Loucy (cell line): ENCODE results near the gene MACROH2A1.

Experiments
- H2AFZ ChIP-seq: fragments of 200-600 bp; sonication (generic); 2 replicates; pipeline ENCODE4 v1.6.0; 2016; ENCODE audit warnings: antibody characterized with exemption, mild to moderate bottlenecking, low read length, moderate library complexity
- H3F3A ChIP-seq: fragments of 200-600 bp; 2 replicates; pipeline ENCODE4 v1.6.0; 2016; ENCODE audit warnings: antibody characterized with exemption, low read depth, mild to moderate bottlenecking
- H3K27me3 ChIP-seq: fragments of 200-600 bp; sonication (generic); 2 replicates; pipeline ENCODE4 v1.6.1; 2014; ENCODE audit warnings: low read length, mild to moderate bottlenecking; ENCODE audit not compliant: insufficient read depth, poor library complexity, severe bottlenecking
- H3K36me3 ChIP-seq: fragments of 200-600 bp; sonication (generic); 2 replicates; pipeline ENCODE4 v1.6.1; 2016; ENCODE audit warnings: low read length; ENCODE audit not compliant: insufficient read depth
- H3K4me1 ChIP-seq: fragments of 200-600 bp; sonication (generic); 2 replicates; pipeline ENCODE4 v1.5.1; 2014; ENCODE audit warnings: low read length, mild to moderate bottlenecking; ENCODE audit not compliant: insufficient read depth, poor library complexity, severe bottlenecking
- H3K4me2 ChIP-seq: fragments of 200-600 bp; sonication (generic); 2 replicates; pipeline ENCODE4 v1.6.0; 2014; ENCODE audit warnings: antibody characterized with exemption, low read length, low read depth, mild to moderate bottlenecking; ENCODE audit not compliant: poor library complexity, severe bottlenecking
- H3K4me3 ChIP-seq: fragments of 200-600 bp; sonication (generic); 2 replicates; pipeline ENCODE4 v1.5.1; 2014; ENCODE audit warnings: low read length, mild to moderate bottlenecking, mixed read lengths; ENCODE audit not compliant: poor library complexity, severe bottlenecking
- H3K79me2 ChIP-seq: fragments of 200-600 bp; sonication (generic); 2 replicates; pipeline ENCODE4 v1.6.1; 2014; ENCODE audit warnings: low read length; ENCODE audit not compliant: insufficient read depth
- H3K9ac ChIP-seq: fragments of 200-600 bp; sonication (generic); 2 replicates; pipeline ENCODE4 v1.6.0; 2014; ENCODE audit warnings: mild to moderate bottlenecking, low read depth, low read length, moderate library complexity; ENCODE audit not compliant: poor library complexity, severe bottlenecking
- H3K9me2 ChIP-seq: fragments of 200-600 bp; sonication (generic); replicated peaks from 2 replicates; pipeline ENCODE4 v1.6.1; 2016; ENCODE audit warnings: low read depth, low read length, mixed read lengths
- H3K9me3 ChIP-seq: fragments of 200-600 bp; sonication (generic); 2 replicates; pipeline ENCODE4 v1.6.1; 2014; ENCODE audit warnings: mild to moderate bottlenecking, antibody characterized with exemption, low read length, low read depth; ENCODE audit not compliant: insufficient read depth
- H4K20me1 ChIP-seq: fragments of 200-600 bp; sonication (generic); 2 replicates; pipeline ENCODE4 v1.6.0; 2014; ENCODE audit warnings: antibody characterized with exemption, low read length, mild to moderate bottlenecking; ENCODE audit not compliant: insufficient read depth, poor library complexity, severe bottlenecking
- EZH2phosphoT487 ChIP-seq: fragments of 200-600 bp; IDR thresholded peaks from 2 replicates; pipeline ENCODE4 v1.6.1; 2018; ENCODE audit warnings: antibody characterized with exemption, mild to moderate bottlenecking, moderate library complexity, borderline replicate concordance
- TF ChIP-seq, protein P1 (sequence below): fragments of 200-600 bp; sonication (generic); conservative IDR thresholded peaks from 2 replicates; pipeline ENCODE4 v1.5.1; 2014; ENCODE audit warnings: mild to moderate bottlenecking, antibody characterized with exemption, low read length

Gene MACROH2A1

DNA sequence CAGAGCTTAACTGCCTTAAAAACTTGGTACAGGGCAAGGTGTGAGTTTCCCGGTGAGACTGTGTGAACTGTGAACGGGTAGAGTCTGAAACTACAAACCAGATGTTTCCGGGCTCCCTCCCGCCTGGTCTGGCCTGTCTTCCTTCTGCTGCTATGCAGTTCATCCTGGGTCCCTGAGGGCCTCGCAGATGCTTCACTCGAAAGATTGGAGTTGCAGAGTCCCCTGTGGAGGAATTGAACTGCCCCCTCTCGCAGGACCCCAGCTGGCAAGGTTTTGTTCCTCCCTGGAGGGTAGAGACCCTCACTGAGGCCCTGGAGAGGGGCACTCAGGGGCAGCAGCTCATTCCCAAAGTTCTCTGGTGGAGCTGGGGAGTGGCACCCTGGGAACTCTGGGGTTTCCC, 47.6 kb upstream of the MACROH2A1 start:
- H3K4me1 ChIP-seq: peaks cover 22% of the 10 kb centered on the region

DNA sequence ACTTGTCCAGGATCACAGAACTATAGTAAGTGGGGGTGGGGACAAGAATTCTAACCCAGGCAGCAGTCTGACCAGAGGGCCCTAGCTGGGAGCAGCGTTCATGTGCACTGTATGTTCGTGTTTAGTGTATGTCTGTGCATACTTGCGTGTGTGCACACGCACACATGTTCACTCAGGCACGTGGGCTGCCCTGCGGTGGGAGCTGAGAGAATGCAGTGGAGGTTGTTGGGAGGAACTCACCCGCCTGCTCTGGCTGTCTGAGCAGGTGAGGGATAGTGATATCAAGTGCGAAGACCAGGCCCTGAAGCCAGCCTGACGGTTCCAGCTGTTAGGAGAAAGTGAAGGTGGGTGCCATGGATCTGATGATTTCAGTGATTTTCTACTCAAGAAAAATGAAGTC, 47.2 kb upstream of the MACROH2A1 start:
- H4K20me1 ChIP-seq: no peaks in the 10 kb centered on the region
- no peak overlapping the region for H3K4me3 ChIP-seq
- H2AFZ ChIP-seq: no peak overlapping the region
- H3F3A ChIP-seq: no peaks in the 10 kb centered on the region
- no peak overlapping the region for H3K9ac ChIP-seq
- H3K27me3 ChIP-seq: no peaks in the 10 kb centered on the region
- TF ChIP-seq, protein P1, sequence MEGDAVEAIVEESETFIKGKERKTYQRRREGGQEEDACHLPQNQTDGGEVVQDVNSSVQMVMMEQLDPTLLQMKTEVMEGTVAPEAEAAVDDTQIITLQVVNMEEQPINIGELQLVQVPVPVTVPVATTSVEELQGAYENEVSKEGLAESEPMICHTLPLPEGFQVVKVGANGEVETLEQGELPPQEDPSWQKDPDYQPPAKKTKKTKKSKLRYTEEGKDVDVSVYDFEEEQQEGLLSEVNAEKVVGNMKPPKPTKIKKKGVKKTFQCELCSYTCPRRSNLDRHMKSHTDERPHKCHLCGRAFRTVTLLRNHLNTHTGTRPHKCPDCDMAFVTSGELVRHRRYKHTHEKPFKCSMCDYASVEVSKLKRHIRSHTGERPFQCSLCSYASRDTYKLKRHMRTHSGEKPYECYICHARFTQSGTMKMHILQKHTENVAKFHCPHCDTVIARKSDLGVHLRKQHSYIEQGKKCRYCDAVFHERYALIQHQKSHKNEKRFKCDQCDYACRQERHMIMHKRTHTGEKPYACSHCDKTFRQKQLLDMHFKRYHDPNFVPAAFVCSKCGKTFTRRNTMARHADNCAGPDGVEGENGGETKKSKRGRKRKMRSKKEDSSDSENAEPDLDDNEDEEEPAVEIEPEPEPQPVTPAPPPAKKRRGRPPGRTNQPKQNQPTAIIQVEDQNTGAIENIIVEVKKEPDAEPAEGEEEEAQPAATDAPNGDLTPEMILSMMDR: no peak
- no peak for TF ChIP-seq EZH2phosphoT487
- peaks cover 26% of the 10 kb centered on the region for H3K4me1 ChIP-seq
- H3K36me3 ChIP-seq: no peaks in the 10 kb centered on the region
- no peaks in the 10 kb centered on the region for H3K9me3 ChIP-seq
- no peaks in the 10 kb centered on the region for H3K9me2 ChIP-seq
- H3K79me2 ChIP-seq: no peaks in the 10 kb centered on the region
- no peak overlapping the region for H3K4me2 ChIP-seq

More for the DNA sequence above, 47.6 kb upstream of the MACROH2A1 start:
- no peak for TF ChIP-seq EZH2phosphoT487
- TF ChIP-seq, protein P1: no peak
- H3K9me3 ChIP-seq: no peaks in the 10 kb centered on the region
- H3K9ac ChIP-seq: no peak overlapping the region
- no peak overlapping the region for H3K4me2 ChIP-seq
- no peak overlapping the region for H2AFZ ChIP-seq
- H3F3A ChIP-seq: no peaks in the 10 kb centered on the region
- H3K27me3 ChIP-seq: no peaks in the 10 kb centered on the region
- no peaks in the 10 kb centered on the region for H3K79me2 ChIP-seq
- no peaks in the 10 kb centered on the region for H3K36me3 ChIP-seq
- H3K4me3 ChIP-seq: no peak overlapping the region
- no peaks in the 10 kb centered on the region for H4K20me1 ChIP-seq
- H3K9me2 ChIP-seq: no peaks in the 10 kb centered on the region

DNA sequence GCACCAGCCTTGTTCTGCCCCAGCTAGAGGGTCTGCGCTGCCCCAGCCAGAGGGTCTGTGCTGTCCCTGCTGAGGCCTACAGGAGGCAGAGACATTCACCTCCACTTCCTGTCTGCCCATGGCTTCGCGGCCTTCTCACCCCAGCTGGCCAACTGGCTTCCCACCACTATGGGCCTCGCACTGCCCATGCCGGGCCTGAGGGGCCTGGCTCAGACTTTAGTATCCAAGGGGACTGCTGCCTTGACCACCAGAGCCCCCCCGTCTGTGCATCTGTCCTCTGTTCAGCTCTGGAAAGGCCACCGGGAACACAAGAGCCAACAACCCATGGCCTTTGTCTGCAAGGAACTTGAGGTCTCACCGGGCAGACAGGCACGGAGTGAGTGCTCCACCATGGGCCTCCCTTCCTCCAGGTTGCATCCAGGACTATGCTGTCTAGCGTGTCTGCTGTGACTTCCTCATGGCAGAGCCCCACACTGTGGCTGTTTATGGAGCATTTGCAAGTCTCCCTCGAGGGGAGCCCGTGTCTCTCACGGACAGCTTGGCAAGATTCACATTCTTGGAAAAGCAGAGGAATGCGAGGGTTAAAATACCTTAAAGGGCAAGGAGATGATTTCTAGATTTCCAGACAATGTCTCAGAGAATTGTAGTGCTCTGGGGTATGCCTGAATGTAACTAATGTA, 46.4 kb upstream of the MACROH2A1 start:
- H3K27me3 ChIP-seq: no peaks in the 10 kb centered on the region
- TF ChIP-seq, protein P1: no peak
- no peak for TF ChIP-seq EZH2phosphoT487
- H3K9me3 ChIP-seq: no peaks in the 10 kb centered on the region
- H3F3A ChIP-seq: no peaks in the 10 kb centered on the region
- no peaks in the 10 kb centered on the region for H3K9me2 ChIP-seq
- H2AFZ ChIP-seq: peak overlapping the region; percentile 84
- no peaks in the 10 kb centered on the region for H3K79me2 ChIP-seq
- H4K20me1 ChIP-seq: no peaks in the 10 kb centered on the region
- H3K9ac ChIP-seq: peak overlapping the region; percentile 44
- no peak overlapping the region for H3K4me3 ChIP-seq
- H3K4me2 ChIP-seq: peak overlapping the region; percentile 15
- peaks cover 30% of the 10 kb centered on the region for H3K4me1 ChIP-seq
- no peaks in the 10 kb centered on the region for H3K36me3 ChIP-seq
